Heart left ventricle (tissue), 16 donors: ENCODE data around the gene LRRTM4. TPM values are rescaled to one million over a fixed set of nuclear protein-coding genes. Genes with fewer than 3 reads are reported as not detected.

Experiments used
- ATAC-seq, 4 donors: fragments of 200-7000 bp; cut with Tn5 transposase; one replicate each; pipeline ENCODE4 v1.9.1; 2020 to 2022; ENCODE audit warnings: moderate library complexity in 4 of 4, mild to moderate bottlenecking in 3 of 4, moderate number of reproducible peaks in 1 of 4
- DNase-seq, 5 donors: peaks; one replicate each; pipeline ENCODE4 v3.0.0-alpha.2; 2020
- H3K27ac ChIP-seq, 12 donors: fragments of 200-600 bp; sonication (generic) in 4 of 12; one replicate each; pipeline versions ENCODE4 v1.5.0 to v1.8.0; 2016 to 2022; ENCODE audit warnings: mild to moderate bottlenecking in 2 of 12
- H3K27me3 ChIP-seq, 9 donors: fragments of 200-600 bp; sonication (generic) in 2 of 9; one replicate each; pipeline versions ENCODE4 v1.5.1 to v1.8.0; 2016 to 2022; ENCODE audit warnings: mild to moderate bottlenecking in 3 of 9
- H3K36me3 ChIP-seq, 9 donors: fragments of 200-600 bp; sonication (generic) in 2 of 9; one replicate each; pipeline versions ENCODE4 v1.5.0 to v1.8.0; 2018 to 2022; ENCODE audit warnings: mild to moderate bottlenecking in 2 of 9
- H3K4me1 ChIP-seq, 12 donors: fragments of 200-600 bp; sonication (generic) in 4 of 12; one replicate each; pipeline versions ENCODE4 v1.5.0 to v1.8.0; 2016 to 2022; ENCODE audit warnings: mild to moderate bottlenecking in 3 of 12
- H3K4me3 ChIP-seq, 12 donors: fragments of 200-600 bp; sonication (generic) in 4 of 12; one replicate each; pipeline versions ENCODE4 v1.5.0 to v1.8.0; 2017 to 2022; ENCODE audit warnings: mild to moderate bottlenecking in 9 of 12, moderate library complexity in 4 of 12
- H3K9me3 ChIP-seq, 12 donors: fragments of 200-600 bp; sonication (generic) in 4 of 12; one replicate each; pipeline versions ENCODE4 v1.5.0 to v1.8.0; 2016 to 2022; ENCODE audit warnings: mild to moderate bottlenecking in 1 of 12
- POLR2A ChIP-seq, 2 donors: fragments of 450-650 bp; IDR thresholded peaks; one replicate each; pipeline ENCODE4 v1.6.1; 2017; ENCODE audit warnings: antibody characterized with exemption in 2 of 2, mild to moderate bottlenecking in 2 of 2, moderate library complexity in 2 of 2
- WGBS, 4 donors: extraction: QIAGEN DNeasy Blood & Tissue Kit in 2 of 4; methylation state at CpG; one replicate each; pipeline versions ENCODE4 v1.1.5 to v1.1.7; 2013 to 2018; 5-methylcytosine and 5-hydroxymethylcytosine counted together
- intact Hi-C, 10 donors: fragments of 100-400 bp; cut with DNase I; formaldehyde crosslinking; loops; one replicate each; pipeline versions ENCODE4 v1.11.1 to v1.14.2; 2022
- polyA plus RNA-seq, 2 donors: library from polyadenylated mRNA; stranded (reverse); fragments of 200-250 nt; gene quantifications; one replicate each; pipeline ENCODE4 v1.2.3, GENCODE V29; 2013
- total RNA-seq, 9 donors: library from RNA; depleted of rRNA in 2 of 9; stranded (reverse); fragments of >200 nt in 2 of 9; fragmentation: NEBNext Ultra II Directional in 3 of 9; extraction: Animal tissue kit (Norgen Biotek cat#: 25700) in 3 of 9; gene quantifications; one replicate each; pipeline versions ENCODE4 v1.1.0 to v1.2.4, GENCODE V29; 2016 to 2023
- TF ChIP-seq, protein P1 (sequence below), 12 donors: fragments of 200-600 bp; sonication (generic) in 4 of 12; IDR thresholded peaks; one replicate each; pipeline versions ENCODE4 v1.5.0 to v1.8.0; 2018 to 2022; ENCODE audit warnings: antibody characterized with exemption in 12 of 12, mild to moderate bottlenecking in 5 of 12
- donor health status: ischemic (EF 13 %, LVEDD 7.1; RV severe dilation, severe dysfunction).
- donor health status: healthy with polysubstance abuse.
- donor health status: DM: no; HTN: yes; CAD: no.
- donor health status: DM: no; HTN: no; CAD: no.
- donor health status: ischemic (EF 25% LVEDD 6.9; RV normal size, moderate dysfunction).
- donor health status: ischemic (EF 25% LVEDD 5.7; RV mildly dilated, moderate dysfunction).
- donor health status: healthy.
- donor health status: DM: yes; HTN: yes; CAD: no.
- donor health status: ischemic (EF 35%, LVEDD 5.7; RV mildly dilated, moderate dysfunction).
- donor health status: nonischemic (EF 11% LVEDD 7.7; RV severe dilation, severe dysfunction).
- donor health status: DM: yes; HTN: yes; CAD: no.
- donor health status: PGD.
- donor health status: ischemic (EF 29% LVEDD 5.4; RV normal size, mild dysfunction).
- donor health status: nonischemic (EF 23%, LVEDD 6.1; RV moderate dilation, normal function).

LRRTM4 gene
- total and polyA plus RNA-seq, 11 donors: 0.15 to 1.3 (median 0.50) TPM; not detected in 1

GRCh38 chr2:77086478-77086877, 435.7 kb downstream of the LRRTM4 start:
- H3K9me3 ChIP-seq: no peaks in the 10 kb centered on the region
- no peaks in the 10 kb centered on the region for H3K4me1 ChIP-seq
- ATAC-seq (no peak), DNase-seq (no peak)
- WGBS, 4 donors: 54 to 64% (median 57%) methylated on average over 8 of the region's 8 CpGs
- intact Hi-C loops: no loop called here
- no peaks in the 10 kb centered on the region for H3K27me3 ChIP-seq
- no peaks in the 10 kb centered on the region for H3K36me3 ChIP-seq
- TF ChIP-seq, protein P1, sequence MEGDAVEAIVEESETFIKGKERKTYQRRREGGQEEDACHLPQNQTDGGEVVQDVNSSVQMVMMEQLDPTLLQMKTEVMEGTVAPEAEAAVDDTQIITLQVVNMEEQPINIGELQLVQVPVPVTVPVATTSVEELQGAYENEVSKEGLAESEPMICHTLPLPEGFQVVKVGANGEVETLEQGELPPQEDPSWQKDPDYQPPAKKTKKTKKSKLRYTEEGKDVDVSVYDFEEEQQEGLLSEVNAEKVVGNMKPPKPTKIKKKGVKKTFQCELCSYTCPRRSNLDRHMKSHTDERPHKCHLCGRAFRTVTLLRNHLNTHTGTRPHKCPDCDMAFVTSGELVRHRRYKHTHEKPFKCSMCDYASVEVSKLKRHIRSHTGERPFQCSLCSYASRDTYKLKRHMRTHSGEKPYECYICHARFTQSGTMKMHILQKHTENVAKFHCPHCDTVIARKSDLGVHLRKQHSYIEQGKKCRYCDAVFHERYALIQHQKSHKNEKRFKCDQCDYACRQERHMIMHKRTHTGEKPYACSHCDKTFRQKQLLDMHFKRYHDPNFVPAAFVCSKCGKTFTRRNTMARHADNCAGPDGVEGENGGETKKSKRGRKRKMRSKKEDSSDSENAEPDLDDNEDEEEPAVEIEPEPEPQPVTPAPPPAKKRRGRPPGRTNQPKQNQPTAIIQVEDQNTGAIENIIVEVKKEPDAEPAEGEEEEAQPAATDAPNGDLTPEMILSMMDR (IDR thresholded peaks at IDR 0.05): no peak
- TF ChIP-seq POLR2A (IDR thresholded peaks at IDR 0.05): no peak
- H3K4me3 ChIP-seq: no peak overlapping the region
- no peak overlapping the region for H3K27ac ChIP-seq

DNA sequence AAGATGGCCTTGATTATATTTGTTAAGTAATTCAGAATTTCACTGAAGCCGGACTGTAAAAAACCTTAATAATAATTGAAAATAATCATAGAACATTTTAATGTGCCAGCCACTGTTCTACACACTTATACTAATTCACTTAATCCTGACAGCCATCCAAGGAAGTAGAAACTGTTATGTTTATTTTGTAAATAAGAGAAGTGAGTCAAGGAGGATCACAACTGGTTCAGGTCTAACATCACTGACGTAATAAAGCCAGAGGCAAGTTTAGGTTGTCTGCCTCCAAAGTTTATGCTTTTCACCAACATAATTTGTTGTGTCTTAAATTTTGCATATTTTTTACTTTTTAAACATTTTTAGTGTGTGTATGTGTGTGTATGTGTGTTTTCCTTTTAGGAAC, 436.1 kb downstream of the LRRTM4 start:
- Histone ChIP-seq H3K4me3 (no peak overlapping the region), H3K9me3 (no peaks in the 10 kb centered on the region), H3K27me3 (no peaks in the 10 kb centered on the region), H3K4me1 (no peaks in the 10 kb centered on the region), H3K36me3 (no peaks in the 10 kb centered on the region), H3K27ac (no peak overlapping the region)
- ATAC-seq (no peak), DNase-seq (no peak)
- no peak for TF ChIP-seq POLR2A (IDR thresholded peaks at IDR 0.05)
- TF ChIP-seq, protein P1 (IDR thresholded peaks at IDR 0.05): no peak
- WGBS, 4 donors: 76 to 86% (median 83%) methylated on average over 2 of the region's 2 CpGs
- intact Hi-C loops: no loop called here

DNA sequence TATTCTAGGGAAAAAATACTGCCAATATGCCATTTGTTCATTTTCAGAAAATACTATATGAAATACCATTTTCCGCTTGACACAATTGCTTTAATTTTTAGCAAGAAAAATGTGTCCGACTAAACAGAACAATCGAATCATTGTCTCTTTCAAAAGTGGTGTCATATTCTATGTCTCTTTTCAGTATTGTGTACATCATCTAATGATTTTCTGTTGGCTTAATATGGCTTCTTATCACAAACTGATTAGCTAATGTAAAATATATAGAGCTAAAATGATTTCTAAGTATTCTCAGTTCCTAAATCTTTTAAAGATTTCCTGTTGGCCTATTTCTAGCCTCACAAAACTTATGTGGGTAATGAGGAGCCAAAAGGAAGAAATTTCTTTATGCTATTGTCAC, 436.6 kb downstream of the LRRTM4 start:
- 64 to 78% (median 74%) methylated on average over 3 of the region's 3 CpGs for WGBS, 4 donors
- Histone ChIP-seq H3K4me3 (no peak overlapping the region), H3K27ac (no peak overlapping the region), H3K9me3 (no peaks in the 10 kb centered on the region), H3K36me3 (no peaks in the 10 kb centered on the region), H3K27me3 (no peaks in the 10 kb centered on the region), H3K4me1 (no peaks in the 10 kb centered on the region)
- intact Hi-C loops: no loop called here
- TF ChIP-seq POLR2A (IDR thresholded peaks at IDR 0.05): no peak
- TF ChIP-seq, protein P1 (IDR thresholded peaks at IDR 0.05): no peak
- ATAC-seq (no peak), DNase-seq (no peak)

DNA sequence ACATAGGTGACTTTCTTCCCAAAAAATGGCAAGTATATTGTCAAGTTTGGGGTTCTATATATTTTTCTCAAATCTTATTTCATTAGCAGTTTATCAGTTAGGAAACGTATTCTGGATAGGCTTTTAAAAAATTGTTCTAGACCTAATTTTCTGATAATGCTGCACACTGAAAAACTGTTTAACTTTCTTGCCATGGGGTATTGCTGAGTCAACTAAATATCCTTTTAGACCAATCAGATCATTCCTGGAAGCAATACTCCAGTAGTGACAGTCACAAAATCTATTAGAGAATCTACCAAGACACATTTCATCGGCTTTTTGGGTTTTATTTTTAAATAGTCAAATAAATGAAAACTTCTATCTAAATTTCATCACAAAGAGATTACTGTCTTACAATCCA, 440.6 kb downstream of the LRRTM4 start:
- Histone ChIP-seq H3K27me3 (no peaks in the 10 kb centered on the region), H3K27ac (no peak overlapping the region), H3K36me3 (no peaks in the 10 kb centered on the region), H3K4me3 (no peak overlapping the region), H3K9me3 (no peaks in the 10 kb centered on the region), H3K4me1 (no peaks in the 10 kb centered on the region)
- WGBS, 4 donors: 75 to 90% (median 82%) methylated on average over 2 of the region's 2 CpGs
- DNase-seq (no peak), ATAC-seq (no peak)
- intact Hi-C loops: no loop called here
- no peak for TF ChIP-seq POLR2A (IDR thresholded peaks at IDR 0.05)
- TF ChIP-seq, protein P1 (IDR thresholded peaks at IDR 0.05): no peak
